ENCODE results near the gene MROH8.

MROH8 gene

DNA sequence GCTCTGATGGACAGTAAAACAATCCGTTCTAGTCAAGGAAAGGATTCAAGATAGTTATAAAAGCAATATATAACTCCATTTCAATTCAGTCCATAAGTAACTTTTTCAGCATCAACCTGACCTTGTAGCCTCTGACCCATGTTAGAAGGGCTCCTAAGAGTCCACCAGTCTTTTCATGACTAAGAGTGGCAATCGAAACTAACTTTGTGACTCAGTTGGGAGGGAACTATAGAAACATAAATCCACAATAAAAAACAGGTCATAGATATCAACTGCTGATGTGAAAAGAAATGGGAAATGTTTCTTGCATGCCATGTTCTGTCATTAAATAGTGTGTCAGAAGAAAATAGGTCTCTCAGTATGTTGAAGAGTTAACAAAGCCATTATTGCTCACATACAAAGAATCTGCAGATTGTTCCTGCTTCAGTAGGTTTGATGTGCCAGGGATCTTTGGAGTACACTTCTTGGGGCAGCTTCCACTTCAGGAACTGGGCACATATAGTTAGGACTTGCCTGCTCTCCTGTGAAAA lies 67.4 kb downstream of the MROH8 start:
- DNase-seq (ENCODE audit: low spot score), result no peak
- TF ChIP-seq, protein P1, sequence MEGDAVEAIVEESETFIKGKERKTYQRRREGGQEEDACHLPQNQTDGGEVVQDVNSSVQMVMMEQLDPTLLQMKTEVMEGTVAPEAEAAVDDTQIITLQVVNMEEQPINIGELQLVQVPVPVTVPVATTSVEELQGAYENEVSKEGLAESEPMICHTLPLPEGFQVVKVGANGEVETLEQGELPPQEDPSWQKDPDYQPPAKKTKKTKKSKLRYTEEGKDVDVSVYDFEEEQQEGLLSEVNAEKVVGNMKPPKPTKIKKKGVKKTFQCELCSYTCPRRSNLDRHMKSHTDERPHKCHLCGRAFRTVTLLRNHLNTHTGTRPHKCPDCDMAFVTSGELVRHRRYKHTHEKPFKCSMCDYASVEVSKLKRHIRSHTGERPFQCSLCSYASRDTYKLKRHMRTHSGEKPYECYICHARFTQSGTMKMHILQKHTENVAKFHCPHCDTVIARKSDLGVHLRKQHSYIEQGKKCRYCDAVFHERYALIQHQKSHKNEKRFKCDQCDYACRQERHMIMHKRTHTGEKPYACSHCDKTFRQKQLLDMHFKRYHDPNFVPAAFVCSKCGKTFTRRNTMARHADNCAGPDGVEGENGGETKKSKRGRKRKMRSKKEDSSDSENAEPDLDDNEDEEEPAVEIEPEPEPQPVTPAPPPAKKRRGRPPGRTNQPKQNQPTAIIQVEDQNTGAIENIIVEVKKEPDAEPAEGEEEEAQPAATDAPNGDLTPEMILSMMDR (IDR thresholded peaks at IDR 0.05; ENCODE audit: extremely low read depth, insufficient read depth, missing control alignments), result no peak
- in situ Hi-C loops (cut with MboI; ENCODE audit: low pct_unique_long_range_greater_than_20kb, low sequenced_read_pairs, unreplicated experiment), result no loop called here

DNA sequence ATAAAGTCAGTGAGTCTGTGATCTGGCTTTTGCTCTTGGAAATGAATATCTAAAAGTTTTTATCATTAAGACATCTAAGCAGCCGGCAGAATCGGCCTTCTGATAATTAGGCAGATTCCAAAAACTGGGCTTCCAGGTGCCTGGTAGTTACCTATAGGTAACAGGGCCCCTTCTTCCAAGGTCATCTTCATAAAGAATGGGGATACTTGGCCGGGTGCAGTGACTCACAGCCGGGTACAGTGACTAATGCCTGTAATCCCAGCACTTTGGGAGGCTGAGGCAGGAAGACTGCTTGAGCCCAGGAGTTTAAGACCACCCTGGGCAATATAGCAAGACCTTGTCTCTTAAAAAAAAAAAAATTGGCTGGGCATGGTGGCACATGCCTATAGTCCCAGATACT lies 70.7 kb downstream of the MROH8 start:
- DNase-seq (ENCODE audit: low spot score), result no peak
- in situ Hi-C loops (cut with MboI; ENCODE audit: low pct_unique_long_range_greater_than_20kb, low sequenced_read_pairs, unreplicated experiment), result no loop called here

DNA sequence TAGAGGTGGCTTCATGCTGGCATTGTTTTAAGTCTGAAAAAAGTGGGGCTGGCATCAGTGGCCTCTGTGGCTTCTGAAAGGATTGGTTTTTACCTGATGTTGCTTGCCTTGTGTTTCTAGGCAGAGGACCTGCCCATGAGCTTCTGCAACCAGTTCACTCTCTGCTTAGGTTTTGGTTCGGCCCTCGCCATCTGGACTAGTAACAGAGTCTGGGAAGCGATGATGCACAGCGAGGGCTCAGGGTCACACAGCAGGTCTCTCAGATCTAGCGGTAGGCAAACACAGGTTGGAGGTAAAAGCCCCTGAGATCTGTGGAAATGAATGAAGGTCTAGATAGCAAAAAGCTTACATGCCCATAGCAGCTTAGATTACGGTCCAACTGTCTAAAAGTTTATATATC lies 76.8 kb downstream of the MROH8 start:
- no peak for DNase-seq (ENCODE audit: low spot score)
- TF ChIP-seq, protein P1 (IDR thresholded peaks at IDR 0.05; ENCODE audit: extremely low read depth, insufficient read depth, missing control alignments), result no peak
- in situ Hi-C loops (cut with MboI; ENCODE audit: low pct_unique_long_range_greater_than_20kb, low sequenced_read_pairs, unreplicated experiment), result no loop called here

More for the DNA sequence above, 70.7 kb downstream of the MROH8 start:
- TF ChIP-seq, protein P1 (IDR thresholded peaks at IDR 0.05; ENCODE audit: extremely low read depth, insufficient read depth, missing control alignments), result no peak

DNA sequence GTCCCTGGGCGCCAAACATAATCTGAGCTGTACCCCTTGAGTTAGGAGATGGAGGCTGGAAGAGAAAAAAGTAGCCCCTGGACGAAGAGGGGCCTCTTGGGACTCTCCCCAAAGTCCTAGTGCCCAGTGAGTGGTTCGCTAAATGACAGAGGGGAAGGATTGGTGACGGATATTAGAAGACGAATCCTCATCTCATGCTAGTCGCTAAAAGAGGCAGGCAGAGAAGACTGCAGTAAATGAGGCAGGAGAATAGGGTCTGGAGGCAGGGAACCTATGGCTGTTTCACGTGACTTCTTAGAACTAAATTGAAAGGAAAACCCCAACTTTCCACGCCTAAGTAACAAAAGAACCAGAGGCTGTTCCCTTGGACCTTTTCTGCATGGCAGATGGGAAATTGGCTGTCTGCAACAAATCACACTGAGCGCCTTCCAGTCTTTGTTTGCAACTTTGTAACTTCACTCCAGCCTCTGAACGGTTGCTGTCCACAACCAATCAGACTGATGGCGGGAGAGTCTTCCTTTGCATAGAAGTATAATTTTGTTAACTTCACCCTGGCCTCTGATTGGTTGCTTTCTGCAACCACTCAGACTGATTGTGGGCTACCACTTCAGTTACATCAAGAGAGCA lies 82.8 kb downstream of the MROH8 start:
- TF ChIP-seq, protein P1 (IDR thresholded peaks at IDR 0.05; ENCODE audit: extremely low read depth, insufficient read depth, missing control alignments), result no peak
- no peak for DNase-seq (ENCODE audit: low spot score)
- in situ Hi-C loops (cut with MboI; ENCODE audit: low pct_unique_long_range_greater_than_20kb, low sequenced_read_pairs, unreplicated experiment), result no loop called here

DNA sequence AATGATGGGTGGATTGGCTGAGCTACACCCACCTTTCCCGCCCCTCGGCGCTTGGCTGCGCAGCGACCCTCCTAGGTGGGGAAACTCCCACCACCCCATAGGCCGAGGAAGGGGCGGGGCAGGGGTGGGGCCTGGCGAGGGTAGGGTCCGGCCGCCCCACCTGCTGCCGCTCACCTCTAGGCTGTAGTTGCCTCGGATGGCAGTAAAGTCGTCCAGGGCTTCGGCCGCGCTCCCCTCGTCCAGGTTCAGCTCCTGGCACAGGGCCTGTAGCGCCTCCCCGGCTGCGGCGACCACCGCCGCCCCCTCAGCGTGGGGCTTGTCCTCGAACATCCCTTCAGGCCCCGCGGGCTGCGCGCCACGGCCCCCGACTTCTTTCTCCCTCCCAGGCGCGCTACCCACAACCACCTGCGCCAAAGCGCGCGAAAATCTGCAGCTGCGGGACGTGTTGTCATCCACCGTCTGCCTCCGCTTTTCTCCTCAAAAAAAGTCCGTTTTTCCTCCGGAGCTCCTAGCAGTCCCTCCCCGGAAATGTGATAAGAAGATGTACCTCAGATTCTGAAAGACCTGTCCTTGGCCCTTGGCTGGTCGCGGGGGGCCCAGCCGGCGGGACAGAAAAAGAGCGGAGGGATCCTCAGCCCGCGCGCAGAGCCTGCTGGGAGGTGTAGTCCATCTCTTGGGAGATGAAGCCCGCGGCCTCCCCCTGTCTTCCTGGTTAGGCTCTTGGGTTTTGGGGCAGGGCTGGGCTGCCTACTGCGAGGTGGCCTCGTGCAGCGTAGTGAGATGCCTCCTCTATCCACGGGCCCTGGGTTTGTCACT lies 83.5 kb downstream of the MROH8 start, which contains the start of gene RBL1:
RBL1 (minus strand) TSS at position 399 of the 816 bp plus-strand sequence; CDS start at position 330, 69 bp downstream.
- in situ Hi-C loops (cut with MboI; ENCODE audit: low pct_unique_long_range_greater_than_20kb, low sequenced_read_pairs, unreplicated experiment), result no loop called here
- TF ChIP-seq, protein P1 (IDR thresholded peaks at IDR 0.05; ENCODE audit: extremely low read depth, insufficient read depth, missing control alignments), result peak; percentile 28
- DNase-seq (ENCODE audit: low spot score), result peak; percentile 85

DNA sequence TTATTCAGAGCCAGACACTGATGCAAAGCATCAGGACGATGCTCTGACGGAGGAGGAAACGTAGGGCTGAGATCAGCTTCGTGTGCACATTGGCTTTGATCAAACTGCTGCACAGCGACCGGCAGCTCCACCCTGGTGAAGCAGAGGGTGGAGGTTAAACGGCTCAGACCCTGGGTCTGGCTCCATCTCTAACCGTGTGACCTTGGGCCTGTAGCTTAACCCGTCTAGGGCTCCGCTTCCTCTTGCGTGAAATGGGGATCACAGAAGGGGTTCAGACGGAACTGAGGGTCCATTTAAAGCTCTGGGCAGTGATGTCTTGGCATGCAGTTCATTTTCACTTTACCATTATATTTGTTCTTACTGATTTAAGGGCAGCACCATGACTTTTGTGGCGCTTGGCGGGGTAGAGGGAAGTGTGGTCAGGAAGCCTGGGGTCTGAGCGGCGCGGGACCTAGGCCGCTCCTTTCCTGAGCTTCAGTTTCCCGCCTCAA lies 84.2 kb downstream of the MROH8 start:
- TF ChIP-seq, protein P1 (IDR thresholded peaks at IDR 0.05; ENCODE audit: extremely low read depth, insufficient read depth, missing control alignments), result no peak
- peak; percentile 40 for DNase-seq (ENCODE audit: low spot score)
- in situ Hi-C loops (cut with MboI; ENCODE audit: low pct_unique_long_range_greater_than_20kb, low sequenced_read_pairs, unreplicated experiment), result no loop called here
